Testis (tissue), 2 donors: ENCODE data around the gene TTC27.

Source experiments
- POLR2A ChIP-seq: fragments of 450-650 bp; IDR thresholded peaks from one replicate; pipeline ENCODE4 v1.6.1; 2017; ENCODE audit warnings: antibody characterized with exemption, mild to moderate bottlenecking, moderate library complexity
- TF ChIP-seq, protein P1 (sequence below), 3 experiments: fragments of 450-650 bp in 2 of 3; fragments of 200-600 bp in 1 of 3; sonication (generic) in 1 of 3; IDR thresholded peaks; one replicate each; pipeline ENCODE4 v1.5.1; 2016 to 2019; ENCODE audit warnings: antibody characterized with exemption in 3 of 3, mild to moderate bottlenecking in 2 of 3, moderate library complexity in 1 of 3

DNA sequence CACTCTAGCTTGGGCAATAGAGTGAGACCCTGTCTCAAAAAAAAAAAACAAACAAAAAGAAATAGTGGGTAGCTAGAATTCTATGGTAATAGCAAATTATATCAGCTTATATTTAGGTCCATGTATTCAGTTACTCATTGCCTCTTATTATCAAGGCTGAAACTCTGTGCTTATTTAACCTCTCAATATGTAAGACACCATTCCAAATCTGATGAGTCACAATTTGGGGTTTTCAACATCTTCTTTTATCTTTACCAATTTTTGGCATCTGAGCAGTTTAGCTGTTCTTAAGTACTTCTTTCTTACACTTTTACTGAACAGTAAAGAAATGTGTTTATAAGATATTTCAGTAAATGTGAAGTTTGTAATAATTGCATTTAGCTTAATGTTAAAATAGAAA, 69.3 kb downstream of the TTC27 start:
- TF ChIP-seq, protein P1, sequence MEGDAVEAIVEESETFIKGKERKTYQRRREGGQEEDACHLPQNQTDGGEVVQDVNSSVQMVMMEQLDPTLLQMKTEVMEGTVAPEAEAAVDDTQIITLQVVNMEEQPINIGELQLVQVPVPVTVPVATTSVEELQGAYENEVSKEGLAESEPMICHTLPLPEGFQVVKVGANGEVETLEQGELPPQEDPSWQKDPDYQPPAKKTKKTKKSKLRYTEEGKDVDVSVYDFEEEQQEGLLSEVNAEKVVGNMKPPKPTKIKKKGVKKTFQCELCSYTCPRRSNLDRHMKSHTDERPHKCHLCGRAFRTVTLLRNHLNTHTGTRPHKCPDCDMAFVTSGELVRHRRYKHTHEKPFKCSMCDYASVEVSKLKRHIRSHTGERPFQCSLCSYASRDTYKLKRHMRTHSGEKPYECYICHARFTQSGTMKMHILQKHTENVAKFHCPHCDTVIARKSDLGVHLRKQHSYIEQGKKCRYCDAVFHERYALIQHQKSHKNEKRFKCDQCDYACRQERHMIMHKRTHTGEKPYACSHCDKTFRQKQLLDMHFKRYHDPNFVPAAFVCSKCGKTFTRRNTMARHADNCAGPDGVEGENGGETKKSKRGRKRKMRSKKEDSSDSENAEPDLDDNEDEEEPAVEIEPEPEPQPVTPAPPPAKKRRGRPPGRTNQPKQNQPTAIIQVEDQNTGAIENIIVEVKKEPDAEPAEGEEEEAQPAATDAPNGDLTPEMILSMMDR (IDR thresholded peaks at IDR 0.05) = no peak
- TF ChIP-seq POLR2A = no peak
